SKM-1 treated with dmso at 0.1 percent for 144 hours (cell line): ENCODE measurements around the gene USH1C.

Experiments used
- DNase-seq: peaks from one replicate; lab custom pipeline; 2025; ENCODE audit not compliant: unreplicated experiment; lab: John Stamatoyannopoulos, UW

Gene USH1C

DNA sequence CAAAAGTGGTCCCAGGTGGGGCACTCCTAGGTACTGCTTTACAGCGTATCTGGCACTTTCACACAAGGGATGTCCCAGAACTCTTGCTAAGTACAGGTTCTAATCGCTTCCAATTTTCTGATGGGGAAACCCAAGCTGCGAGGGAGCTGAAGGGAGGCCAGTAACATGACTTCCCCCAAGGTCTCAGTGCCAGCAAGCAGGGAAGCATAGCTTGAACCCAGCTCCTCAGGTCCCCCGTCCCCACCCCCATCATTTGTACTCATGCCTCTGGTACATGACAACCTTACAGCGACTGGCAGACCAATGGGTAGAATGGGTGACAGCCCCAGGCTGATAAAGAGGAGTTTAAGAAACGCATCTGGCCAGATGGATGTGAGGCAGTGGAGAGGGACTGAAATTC is 66.9 kb downstream of the USH1C start:
- no peak for DNase-seq

DNA sequence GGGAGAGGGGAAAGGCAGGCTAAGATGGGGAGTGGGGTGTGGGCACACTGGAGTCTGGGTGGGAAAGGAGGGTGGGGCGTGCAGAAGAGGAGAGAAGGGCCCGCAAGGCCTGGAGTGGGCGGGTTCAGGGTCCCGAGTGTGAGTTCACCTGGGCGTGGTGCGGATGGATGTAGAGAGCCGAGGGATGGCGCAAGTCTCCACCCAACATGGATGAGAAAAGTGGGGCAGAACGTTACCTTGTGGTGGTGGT is 67.2 kb downstream of the USH1C start:
- no peak for DNase-seq

DNA sequence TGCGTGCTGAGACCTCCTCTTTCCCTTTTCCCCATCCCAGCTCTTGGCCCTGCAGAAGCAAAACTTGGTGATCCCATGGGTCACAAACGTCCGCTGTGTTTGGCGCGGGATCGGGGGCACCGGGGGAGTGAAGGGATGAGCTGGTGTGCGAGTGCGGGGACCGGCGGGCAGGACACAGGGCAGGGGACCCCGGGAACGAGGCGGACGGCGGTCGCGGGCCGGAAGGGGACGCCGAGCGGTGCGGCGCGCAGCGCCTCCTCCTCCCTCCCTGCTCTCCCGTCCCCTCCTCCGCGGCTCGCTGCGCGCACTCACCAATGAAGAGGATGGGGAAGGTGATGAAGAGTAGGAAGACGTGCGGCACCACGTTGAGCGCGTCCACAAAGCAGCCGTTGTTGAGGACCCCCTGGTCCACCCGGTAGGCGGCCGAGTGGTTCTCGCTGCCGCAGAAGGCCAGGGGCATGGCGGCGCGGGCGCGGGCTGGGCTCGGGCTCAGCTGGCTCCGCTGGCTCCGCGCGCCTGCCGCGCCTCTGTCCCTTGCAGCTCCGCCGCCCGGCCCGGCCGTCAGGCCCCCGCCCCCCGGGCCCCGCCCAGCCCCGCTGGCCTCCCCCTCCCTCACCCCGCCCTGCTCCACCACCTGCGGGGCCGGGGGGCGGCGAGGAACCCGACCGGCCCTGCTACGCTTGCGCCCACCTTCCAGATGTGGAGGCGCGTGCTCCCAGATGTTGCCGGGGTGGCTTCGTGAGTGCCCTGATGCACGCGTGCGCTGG is 67.7 kb downstream of the USH1C start, which contains the start of gene ABCC8:
ABCC8 (minus strand) TSS at position 529 of the 767 bp plus-strand sequence; CDS start at position 460, 69 bp downstream.
- no peak for DNase-seq

DNA sequence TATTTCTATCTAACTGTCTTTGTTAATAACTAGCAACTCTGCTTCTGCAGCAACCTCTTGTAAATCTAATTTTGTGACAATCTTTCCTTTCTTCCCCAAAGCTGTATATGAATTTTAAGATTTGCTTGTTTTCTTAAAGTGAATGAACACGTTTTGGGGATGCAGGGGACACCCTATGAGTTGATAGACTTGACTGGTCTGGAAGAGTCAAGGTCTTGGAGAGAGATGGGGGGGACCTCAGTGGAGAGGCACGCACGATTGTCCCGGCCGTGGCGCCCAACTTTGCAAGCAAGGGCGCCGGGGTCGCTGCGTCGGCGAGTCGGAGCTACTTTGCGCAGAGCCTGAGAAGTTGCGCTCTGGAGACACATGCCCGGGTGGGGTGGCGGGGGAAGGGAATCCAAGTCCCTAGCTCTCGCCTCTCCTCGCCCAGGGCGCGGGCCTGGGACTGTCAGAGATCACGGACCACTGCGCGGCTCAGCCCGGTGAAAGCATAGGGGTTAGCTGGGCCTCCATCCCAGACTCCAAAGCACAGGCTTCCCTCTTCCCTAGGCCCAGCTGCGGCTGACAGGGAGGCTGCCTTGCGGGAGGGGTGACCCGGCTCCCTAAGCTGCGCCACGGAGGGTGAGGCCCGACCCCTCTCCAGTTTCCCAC is 68.4 kb downstream of the USH1C start:
- DNase-seq = no peak

DNA sequence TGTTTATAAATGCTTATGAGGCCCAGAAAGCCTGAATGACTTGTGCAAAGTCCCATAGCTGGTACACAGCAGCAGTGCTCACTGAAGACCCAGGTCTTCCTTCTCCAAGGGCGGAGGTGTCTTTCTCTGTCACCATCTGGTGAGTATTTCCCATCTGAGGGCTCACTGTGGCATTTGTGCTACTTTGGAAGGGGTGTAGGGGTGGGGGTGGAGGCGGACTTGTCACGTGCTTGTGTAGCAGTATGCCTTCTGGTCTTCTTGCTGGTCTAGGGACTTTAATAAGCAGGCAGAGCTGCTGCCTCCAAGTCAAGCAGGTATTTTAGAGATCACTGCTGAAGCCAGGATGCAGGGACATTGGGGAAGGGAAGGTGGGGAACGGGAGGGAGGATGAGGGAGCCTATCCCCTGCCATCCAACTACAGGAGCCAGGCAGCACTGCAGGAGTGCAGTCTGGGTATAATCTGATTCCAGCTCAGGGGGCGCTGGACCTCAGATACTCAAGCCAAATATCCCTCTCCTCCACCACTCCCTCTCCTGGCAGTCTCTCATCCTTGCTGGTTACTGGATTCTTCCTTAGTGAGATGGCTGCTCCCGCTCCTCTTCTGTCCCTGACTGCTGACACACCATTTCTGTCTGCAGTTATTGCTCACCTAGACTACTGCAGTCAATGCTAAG is 71.0 kb downstream of the USH1C start:
- DNase-seq = no peak

DNA sequence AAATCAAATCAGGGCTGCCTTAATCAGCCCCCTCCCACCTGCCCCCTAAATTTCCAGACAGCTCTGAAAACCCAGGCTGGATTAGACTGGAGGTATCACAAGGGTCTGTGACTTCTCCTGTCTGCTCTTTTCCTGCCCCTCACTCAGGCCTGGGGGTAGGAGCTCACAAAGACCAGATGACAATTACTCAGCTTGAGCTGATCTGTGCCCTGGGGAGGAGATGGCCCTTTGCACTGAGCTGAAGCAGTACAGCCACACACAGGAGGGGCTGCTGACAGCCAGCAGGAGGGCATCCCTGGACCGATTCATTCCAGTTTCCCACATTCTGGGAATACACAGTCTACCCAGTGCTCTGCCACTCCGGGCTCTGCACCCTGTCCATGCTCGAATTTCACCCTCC is 71.7 kb downstream of the USH1C start:
- DNase-seq = no peak

DNA sequence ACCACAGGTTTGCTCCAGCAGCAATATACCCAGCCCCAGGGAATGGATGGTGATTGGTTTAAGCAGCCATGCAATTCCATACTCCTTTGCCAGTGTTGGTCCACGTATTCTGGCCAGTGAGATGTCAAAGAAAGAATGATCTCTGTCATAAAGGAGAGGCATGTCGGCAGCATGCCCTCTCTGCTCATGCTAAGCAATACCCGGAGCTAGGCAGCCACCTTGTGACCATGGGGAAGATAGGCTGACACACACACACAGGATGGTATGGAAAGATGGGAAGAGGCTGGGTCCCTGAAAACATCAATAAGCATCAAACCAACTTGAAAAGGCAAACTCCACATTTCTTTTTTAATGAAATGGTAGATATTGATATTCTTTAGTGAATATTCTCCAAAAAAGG is 72.7 kb downstream of the USH1C start:
- no peak for DNase-seq

DNA sequence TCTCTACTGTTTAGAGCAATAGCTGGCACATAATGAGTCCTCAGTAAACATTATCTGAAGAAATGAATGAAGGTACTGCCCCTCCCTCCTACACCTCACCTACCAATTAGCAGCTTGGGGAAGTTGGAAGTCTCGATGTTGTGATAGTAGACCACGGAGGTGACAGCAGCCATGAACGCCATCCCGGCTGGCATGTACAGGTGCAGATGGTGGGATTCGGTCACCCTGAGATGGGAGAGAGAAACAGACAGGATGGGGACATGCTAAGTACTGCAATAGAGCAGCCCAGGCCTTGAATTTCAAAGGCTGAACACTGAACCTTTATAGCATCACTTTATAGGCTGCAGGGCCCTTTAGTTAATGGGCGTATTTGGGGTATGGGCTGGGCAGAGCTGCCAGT is 74.2 kb downstream of the USH1C start:
- no peak for DNase-seq

DNA sequence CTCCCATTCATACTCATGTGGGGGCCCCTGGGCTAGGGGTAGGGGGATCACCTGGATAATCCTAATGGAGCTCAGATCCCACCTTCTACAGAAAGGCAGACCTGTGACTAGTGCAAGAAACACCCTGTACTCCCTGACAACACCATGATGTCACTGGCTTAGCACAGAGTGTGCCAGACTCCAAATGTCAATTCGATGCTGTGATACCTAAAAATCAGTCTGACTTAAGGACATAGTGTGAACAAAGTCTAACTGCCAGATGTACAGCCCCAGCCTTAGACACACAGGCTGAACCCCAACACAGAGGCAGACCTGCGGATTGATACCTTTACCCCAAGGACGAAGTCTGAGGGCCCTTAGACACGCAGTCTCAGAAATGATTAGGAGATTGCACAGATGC is 76.1 kb downstream of the USH1C start:
- no peak for DNase-seq

DNA sequence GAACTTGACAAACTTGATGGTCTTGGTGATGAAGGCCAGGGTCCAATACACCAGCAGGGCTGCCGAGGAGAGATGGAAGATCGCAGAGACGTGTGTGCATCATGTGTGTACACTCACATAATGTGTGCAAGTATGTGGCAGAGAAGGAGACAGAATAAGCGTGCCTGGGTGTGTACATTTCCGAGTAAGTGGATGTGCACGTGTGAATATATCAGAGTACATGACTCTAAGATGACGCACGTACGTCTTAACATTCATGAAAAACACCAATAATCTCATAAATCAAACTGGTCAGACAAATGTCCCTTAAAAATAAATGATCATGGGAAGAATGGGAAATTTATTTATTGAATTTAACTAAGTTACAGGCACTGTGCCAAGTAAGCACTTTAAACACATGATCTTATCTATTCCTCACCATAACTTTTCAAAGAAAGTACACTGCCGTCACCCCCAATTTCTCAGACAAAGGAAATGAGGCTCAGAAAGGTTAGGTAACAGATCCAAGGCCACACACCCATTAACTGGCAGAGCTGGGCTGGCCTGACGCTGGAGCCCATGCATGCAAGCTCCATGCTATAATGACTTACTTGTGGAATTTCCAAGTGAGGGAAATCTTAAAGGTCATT is 80.6 kb downstream of the USH1C start:
- no peak for DNase-seq

DNA sequence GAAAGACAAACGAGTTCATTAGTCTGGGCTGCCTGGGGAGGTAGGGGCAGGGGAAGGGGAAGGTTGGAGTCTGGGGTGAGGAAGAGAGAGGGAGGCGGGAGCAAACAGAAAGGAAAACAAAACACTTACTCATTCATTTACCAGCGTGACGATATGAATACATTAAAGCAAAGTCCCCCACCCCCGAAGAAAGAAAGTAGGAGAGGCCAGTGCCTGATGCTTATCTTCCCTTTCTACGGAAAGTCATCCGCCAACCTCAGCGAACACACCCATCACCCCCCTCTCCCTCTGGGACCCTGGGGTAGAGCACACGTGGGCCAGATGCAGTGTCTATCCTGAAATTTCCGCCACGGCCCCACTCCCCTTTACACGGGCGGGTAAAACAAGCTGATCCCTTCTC is 81.3 kb downstream of the USH1C start:
- no peak for DNase-seq

DNA sequence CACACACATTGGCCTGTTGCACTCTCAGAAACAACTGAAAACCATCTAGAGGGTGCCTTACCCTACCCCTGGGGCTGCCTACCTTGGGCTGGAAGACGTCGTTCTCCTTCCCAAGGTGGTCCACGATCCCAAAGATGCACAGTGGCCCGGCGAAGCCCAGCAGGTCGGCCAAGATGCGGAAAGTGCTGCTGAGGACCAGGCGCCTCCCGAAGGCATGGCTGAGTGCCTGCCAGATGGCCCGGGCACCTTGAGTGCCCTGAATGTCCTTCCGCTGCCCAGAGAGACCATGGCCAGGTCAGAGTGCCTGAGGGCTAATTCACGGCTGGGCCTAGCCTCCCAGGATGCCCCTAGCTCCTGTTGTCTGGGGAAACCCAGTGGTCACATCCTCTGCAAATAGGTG is 83.8 kb downstream of the USH1C start:
- DNase-seq = no peak

DNA sequence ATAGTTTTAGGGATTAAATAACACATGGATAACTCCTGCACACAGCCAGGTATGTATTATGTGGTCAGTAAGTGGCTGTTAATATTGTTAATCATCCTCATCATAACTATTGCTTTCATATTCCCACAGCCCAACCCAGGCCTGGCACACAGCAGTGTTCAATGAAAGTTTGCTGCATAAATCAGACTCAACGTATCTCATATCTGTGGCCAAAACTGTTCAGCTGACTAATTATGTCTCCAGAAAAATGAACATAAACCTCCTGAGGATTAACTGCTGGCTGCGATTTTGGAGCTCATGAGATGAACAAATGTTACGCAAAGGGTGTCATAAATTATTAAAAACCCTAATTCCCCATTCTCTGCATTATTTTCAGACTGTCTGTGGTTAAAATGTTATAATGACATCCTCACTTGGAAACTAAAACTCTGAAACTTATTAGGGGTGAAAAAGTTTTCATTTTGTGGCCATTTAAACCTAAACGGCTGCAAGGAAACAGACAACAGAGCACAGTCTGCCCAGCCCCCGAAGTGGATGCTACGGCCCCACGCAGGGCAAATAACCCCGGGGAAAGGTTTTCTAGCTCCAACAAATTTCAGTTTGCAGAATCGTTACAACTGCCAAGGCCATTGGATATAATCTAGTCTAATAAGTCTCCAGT is 84.8 kb downstream of the USH1C start:
- no peak for DNase-seq

DNA sequence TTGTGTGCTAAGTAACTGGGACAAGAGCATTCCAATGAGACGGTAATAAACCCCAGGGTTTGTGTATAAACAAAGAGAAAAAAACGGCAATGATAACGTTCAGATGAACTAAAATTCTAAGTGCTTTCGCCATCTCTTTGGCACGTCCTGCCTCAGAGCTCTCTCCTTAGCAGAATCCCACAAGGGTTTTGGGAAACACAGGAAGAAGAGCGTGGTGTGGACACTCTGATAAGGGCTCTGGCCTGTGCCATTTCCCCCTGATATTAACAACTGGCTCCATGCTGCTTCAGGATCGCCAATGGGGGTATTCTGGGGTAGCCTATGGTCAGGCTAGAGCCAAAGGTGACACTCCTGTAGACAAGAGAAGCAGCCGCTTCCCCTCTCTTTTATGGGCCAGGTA is 85.9 kb downstream of the USH1C start:
- DNase-seq = no peak

DNA sequence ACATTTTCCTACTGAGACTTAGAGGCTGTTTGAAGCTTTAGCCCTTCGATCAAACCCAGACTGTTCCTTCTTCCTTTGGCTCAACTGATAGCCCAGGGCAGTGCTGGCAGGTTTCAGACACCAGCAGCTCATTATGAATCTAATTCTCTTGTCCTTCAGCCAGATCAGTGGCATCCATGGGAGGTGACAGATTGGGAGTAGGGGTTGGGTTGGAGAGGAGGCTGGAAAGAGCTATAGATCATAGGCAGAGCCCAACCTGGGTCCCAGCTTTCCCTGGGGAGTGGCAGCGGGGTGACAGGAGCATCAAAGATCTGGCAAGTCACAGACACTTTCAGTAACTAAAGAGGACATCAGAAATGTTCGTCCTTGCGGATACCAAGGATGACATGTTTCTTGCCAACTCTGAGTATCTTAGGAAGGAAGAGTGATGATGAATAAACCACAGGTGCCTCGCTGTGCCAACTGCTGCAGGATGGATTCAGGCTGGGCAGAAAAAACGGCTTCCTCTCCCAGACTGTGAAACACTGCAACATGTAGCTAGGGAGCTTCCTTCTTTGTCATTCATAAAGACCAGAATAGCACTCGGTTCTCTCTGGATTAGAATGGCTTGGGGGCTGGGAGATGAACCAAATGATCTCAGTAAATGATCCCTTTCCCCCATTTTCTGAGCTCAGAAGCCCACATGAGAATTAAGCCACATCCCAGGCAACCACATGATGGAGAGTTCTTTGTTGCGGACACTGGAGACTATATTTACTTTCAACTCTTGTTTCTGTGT is 86.6 kb downstream of the USH1C start:
- DNase-seq = peak; percentile 9

DNA sequence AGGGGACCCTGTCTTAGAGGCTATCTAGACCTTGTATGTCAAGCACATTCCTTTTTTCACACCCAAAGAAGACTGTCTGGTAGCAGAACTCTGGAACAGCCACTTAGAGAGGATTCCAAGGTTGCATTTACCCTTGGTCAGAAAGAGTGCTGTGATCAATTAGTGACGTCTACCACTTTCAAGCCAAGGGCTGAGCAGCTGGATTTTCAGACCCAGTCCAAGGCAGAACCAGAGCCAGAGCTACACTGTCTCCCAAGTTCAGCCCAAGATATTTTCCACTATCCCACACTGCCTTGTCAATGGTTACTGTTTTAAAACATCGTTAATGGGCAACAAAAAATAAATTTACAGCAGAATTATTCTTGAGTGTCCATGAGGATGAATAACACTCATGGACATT is 91.5 kb downstream of the USH1C start:
- no peak for DNase-seq

DNA sequence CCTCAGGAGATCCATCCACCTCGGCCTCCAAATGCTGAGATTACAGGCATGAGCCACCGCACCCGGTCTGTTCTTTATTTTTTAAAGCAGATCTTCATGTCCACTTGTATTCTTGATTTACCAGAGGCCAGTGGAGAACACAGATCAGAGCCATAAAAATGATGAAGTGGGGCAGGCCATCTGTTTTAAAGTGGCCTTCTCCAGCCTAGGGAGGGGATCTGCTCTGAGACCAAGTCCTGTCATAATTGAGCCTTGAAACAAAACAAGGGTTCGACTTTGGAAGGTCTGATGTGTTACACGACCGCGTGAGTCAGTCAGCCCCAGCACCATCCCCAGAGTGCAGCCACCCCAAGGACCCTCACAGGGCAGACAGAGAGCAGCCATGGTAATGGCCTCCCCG is 95.1 kb downstream of the USH1C start:
- no peak for DNase-seq

DNA sequence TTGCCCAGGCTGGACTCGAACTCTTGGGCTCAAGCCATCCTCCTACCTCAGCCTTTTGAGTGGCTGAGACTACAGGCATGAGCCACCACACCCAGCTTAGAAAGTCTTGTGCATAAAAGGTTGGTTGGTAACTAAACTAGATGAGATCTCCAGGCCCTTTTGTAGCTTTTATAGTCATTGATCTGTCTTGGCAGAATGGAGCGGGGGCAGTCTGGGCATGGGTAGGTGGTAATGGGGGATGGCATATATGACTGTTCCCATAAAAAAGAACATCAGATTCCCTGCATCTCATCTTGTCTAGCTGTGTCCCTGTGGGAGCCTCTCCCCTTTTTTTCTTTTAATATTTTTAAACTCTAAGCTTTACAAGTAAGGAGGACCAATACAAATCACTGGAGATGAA is 97.7 kb downstream of the USH1C start:
- no peak for DNase-seq

DNA sequence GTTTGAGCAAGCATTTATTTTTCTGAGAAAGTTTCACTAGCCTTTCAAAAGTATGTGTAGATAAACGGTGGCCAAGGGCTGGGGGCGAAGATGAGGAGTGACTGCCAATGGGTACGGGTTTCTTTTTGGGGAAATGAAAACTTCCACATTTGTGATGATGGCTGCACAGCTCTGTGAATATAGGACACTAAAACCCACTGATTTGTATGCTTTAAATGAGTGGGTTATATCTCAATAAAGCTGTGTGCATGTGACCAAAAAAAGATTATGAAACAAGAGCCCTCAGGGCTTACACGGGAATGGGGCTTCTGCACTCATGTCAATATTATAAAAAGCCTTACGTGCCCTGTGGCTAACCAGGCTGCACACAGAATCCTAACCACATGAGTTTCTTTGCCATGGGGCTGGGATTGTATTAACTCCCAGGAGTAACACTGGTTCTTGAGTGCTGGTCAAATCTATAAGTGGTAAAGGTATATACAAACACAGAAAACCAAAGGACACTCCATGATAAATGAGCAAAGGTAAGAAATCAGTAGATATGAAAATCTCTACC is 98.9 kb downstream of the USH1C start:
- DNase-seq = no peak

DNA sequence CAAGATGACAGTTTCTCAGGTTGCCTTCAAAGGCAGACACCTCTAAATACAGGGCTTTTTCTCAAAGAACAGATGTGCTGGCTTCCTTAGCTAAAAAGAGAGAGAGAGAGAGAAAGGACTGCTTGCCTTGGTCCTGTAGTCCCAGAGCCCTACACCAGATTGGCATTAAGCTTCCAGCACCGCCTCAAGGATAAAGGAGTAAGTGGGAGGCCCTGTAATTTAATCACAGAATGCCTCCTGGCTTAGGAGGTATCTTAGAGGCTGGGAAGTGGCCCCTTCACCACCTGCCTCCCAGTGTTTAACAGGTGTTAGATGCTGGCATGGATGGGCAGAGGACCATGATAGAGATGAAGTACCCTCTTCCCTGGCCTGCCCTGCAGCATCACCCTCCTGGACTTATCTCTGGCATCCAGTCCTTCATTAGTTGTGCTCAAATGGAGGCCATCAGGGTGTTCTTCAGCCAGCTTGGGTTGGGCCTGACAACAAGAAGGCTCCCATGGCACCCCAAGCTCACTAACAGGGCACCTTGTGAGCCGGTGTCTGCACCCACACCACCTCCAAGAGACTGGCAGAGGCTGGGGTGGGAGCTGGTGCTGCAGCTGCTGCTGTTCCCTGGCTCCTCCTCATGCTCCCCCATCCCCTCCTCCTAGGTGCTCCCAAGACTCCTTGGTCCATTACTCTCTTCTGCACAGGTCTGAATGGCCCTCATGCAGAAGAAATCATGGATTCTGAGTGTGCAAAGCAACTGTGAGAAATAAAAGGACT is 100.1 kb downstream of the USH1C start:
- DNase-seq = no peak
